ENCODE data around the gene NAE1.
A peak's percentile ranks its signal among the peaks of the same experiment; 100 is the strongest.
"Not testable (repeated sequence)": the region's sequence is repeated elsewhere in the genome, so short reads cannot be mapped to it uniquely, and the experiment has no call there.

NAE1 gene

DNA sequence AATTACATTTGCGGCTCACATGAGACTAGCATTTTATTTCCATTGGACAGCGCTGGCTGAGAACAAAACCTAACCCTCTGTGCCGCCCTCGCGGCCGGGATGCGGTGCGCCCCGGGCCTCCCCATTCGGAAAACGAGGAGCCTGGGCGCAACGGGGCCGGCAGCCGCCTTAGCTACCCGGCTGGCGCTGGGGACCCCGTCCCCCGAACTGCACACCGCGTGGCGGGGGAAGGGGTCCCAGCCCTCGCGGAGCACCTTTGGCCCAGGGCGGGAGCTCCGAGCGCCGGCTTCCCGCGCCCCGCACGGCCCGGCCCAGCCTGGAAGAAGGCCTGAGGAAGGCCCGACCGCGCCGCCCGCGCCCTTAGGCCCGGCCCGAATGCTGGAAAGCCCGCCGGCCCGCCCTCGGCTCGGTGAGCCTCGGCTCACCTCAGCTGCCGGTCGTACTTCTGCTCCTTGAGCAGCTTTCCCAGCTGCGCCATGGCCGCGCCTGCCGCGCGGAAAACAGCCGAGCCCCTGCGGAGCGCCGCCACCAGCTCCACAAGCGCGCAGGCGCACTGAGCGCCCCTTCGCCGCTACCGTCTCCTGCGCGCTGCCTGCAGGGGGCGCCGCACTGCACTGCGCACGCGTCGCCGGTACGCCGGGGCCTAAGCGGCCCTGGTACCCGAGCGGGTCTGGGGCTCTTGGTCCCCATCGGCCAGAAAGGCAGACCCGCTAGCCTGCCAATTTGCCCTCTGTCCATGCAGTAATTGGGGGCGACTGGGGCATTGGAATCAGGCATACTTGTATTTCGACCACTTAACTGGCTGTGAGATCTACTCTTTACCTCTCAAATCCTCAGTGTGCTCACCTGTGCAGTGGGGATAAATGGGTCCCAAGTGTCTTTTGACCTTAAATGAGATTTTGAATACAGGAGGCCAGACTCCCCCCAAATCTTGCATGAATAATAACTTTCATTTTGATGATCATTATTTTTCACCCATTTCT lies at the start of gene NAE1:
TSS of gene NAE1 (minus strand) at position 555 of the 983 bp plus-strand sequence. CDS start at position 478, 77 bp downstream.
- peak; percentile 45 to 81 for DNase-seq

DNA sequence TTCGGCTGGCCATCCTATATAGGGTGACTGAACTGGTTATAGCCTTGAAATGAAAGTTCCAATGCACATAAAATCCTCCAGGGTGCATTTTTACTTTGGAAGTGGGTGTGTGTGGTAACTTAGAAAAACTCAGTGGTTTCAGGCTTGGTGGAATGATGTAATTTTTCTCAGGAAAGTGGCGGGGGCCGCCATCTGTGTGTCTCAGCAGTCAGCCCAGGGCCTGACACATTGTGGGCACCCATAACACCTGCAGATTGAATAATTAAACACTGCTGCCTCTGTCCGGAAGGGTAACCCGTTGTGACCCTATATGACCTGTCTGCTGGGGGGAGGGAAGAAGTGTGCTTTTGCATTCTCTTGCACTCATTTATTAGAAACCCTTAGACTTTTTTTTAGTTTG lies 47.3 kb upstream of the NAE1 start:
- no peak for DNase-seq

DNA sequence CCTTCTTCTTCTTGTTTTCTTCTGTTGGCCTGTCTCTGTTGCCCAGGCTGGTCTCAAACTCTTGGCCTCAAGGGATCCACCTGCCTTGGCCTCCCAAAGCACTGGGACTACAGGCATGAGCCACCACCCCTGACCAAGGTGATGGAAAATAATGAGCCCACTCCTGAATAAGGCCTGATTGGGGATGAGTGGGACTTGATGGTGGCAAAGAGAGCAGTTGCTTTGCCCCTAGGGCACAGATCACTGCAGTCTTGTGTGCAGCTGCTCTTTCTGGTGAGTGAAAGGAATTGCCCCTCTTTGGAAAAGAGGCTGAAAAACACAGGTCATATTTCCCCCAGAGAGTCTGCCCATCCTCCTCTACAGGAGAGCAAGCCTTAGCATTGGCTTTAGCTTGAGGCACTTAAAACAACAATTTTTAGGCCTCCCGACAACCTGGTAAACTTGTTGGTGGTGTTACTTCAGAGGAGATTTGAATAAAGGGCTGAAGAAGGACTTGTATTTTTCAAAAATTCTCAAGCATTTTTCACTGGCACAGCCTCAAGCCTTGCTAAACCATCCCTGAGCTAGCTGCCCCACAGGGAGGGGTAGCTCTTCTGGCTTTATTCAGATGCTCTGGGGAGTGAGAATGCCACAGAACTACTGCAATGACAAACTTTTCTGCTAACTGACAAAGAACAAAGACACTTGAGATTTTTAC lies 43.5 kb upstream of the NAE1 start:
- peak in 1 of 2 experiments; percentile 40 for DNase-seq

DNA sequence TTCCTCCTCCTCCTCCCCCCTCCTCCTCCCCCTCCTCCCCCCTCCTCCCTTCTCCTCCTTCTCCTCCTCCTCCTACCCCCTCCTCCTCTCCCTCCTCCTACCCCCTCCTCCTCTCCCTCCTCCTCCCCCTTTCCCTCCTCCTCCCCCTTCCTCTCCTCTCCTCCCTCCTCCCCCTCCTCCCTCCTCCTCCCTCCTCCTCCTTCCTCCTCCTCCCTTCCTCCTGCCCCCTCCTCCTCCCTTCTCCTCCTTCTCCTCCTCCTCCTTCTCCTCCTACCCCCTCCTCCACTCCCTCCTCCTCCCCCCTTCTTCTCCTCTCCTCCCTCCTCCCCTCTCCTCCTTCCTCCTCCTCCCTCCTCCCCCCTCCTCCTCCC lies 42.9 kb upstream of the NAE1 start:
- no peak for DNase-seq

DNA sequence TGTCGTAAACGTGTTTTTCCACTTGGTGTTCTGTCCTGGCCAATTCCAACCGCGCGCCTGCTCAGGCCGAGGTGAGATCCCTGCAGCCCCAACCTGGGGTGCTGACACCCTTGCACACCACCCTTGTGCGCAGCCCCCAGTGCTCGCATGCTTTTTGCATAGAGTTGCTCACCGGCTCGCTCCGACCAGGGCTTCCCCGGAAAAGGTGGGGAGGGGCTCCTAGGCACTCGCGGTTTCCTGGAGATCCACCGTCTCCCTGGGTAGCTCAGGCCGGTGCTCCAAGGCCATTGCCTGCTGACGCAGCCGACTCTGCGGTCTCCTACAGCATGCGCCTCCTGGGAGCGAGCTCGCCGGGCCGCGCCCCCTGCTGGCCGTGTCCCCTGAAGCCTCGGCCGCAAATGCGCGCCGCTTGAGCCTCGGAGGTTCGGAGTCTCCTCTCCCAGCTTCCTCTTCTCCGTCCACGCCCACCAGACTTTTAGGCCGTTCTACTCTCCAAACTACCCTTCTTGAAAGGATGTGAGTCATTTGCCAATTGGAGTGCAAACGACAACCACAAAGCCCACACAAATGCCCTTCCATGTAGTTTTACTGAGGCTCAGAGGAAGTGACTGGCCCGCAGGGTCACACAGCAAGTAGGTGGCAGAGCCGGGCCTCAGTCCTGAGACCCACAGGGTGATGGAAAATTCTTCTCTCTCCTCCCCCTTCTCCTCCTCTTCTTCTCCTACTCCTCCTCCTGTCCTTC lies 42.3 kb upstream of the NAE1 start:
- DNase-seq: peak; percentile 99

DNA sequence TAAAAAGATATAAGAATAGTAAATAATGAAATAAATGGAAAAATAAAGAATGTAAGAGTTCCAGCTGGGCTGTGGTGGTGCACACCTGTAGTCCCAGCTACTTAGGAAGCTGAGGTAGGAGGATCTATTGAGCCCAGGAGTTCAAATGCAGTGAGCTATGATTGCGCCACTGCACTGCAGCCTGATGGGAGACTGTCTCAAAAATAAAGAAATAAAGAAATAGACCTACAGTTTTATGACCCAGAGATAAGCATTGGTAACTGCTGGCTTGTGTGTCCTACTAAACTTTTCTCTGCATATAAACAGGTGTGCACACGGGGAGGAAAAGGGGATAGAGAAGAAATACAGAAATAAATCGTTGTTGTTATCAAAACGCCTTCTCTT lies 41.8 kb upstream of the NAE1 start:
- DNase-seq: peak in 1 of 2 experiments; percentile 43

DNA sequence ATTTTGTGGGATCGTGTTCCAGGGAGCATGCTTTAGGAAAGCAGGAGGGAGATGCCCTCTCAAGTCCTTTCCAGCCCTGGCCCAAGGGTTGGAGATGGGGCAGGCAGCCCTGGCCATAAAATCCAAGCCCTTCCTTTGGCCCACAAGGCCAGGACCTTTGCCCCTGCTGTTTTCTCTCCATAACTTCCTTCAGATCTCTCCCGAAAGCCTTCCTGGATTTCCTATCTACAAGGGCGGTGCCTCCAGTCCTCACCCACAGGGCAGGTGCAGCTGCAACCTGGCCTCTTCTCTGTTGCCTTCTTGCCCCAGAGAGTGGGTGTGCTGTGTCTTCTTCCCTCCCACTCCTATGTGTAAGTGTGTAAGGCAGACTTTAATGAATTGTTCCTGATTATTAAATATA lies 41.1 kb upstream of the NAE1 start:
- no peak for DNase-seq

DNA sequence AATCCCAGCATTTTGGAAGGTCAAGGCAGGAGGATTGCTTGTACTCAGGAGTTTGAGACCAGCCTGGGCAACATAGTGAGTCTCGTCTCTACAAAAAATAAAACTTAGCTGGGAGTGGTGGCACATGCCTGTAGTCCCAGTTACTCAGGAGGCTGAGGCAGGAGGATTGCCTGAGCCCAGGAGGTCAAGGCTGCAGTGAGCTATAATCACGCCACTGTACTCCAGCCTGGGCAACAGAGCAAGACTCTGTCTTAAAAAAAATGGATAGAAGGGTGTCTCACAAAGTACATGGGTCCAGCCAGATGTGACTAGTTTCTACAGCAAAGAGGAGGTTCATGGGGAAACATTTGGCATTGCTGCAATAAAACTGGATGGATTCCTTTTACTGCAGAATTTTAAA lies 40.6 kb upstream of the NAE1 start:
- DNase-seq: not testable (repeated sequence)

DNA sequence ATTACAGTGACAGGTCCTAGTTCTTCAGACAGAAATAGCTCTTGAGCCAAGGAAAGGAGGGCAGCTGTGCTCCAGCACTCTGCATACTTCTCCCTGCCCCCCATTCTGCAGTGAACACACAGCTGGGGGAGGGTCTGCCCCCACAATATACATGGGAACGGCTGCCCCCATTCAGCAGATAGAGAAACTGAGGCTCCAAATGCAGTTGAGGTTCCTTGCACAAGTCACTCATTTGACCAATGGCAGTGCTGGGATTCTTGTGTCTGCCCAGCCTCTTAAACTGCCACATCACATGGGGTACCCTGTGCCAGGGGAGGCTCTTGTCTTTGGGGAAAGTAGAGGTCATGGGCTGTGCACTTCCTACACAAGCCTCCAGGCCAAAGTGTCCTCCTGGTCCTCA lies 38.6 kb upstream of the NAE1 start:
- no peak for DNase-seq

DNA sequence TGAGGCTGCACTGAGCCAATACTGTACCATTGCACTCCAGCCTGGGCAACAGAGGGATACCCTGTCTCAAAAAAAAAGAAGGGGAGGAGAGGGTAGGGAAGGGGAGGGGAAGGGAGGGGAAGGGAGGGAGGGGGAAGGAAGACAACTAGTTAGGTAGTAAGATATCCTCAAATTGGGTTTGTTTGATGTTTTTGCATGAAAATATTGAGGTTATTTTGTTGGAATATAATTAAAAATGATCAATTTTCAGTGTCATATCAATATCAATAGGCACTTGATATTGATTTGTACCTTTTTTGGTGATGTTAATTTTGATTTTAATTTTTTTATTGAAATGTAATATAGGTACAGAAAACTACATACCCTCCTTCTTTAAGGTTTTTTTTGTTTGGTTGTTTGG lies 32.9 kb upstream of the NAE1 start:
- no peak for DNase-seq

DNA sequence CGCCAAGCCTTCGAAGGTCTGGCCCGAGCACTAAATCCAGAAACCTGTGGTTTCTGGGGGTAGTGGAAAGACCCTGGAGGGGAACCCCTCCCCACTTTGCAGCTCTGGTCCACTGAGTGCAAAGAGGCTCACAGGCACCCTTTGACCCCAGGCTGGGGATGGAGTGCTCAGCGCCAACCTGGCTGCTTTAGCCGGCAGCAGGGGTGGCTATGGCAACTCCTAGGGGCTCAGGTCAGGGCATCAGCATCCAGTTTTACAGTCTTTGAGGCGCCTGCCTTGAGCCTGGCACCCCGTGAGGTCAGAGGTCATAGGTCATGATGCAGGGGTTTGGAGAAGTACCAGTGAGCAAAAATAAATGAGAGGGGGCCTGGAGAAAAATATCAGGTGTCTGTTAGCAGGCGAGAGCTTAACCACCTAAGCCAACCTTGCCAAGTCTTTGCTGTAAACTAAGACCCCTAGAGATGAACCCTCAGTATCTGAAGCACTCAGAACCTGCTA lies 31.3 kb upstream of the NAE1 start:
- no peak for DNase-seq

DNA sequence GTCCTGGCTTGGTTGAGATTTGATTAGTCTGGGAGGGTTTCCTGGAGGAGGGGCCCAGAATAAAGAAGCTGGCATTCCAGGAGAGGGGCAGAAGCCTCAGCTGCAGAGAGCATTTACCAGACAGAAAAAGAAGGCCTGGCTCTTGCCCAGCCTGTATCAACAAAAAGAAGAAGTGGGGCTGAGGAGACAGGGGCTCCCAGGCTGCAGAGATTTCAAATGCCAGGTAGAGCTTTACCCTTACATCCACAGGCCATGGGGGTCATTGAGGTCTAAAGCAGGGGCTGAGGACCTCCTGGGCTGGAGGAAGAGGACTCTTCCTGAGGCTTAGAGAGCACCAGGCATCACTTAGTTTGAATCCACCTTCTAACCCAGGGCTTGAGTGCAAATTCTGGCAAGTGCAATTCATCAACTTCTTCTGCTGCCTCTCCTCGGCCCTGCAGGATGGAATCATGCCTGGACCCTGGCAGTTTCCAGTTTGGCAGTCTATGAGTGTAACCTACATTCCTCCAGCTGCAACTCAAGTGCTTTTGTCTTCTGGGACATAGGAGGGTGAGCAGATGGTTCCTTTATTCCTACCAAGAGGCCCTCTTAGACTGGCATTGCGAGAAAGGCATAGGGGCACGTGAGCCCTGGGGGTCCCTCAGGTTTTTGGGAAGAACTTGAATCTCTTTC lies 28.8 kb upstream of the NAE1 start:
- no peak for DNase-seq

DNA sequence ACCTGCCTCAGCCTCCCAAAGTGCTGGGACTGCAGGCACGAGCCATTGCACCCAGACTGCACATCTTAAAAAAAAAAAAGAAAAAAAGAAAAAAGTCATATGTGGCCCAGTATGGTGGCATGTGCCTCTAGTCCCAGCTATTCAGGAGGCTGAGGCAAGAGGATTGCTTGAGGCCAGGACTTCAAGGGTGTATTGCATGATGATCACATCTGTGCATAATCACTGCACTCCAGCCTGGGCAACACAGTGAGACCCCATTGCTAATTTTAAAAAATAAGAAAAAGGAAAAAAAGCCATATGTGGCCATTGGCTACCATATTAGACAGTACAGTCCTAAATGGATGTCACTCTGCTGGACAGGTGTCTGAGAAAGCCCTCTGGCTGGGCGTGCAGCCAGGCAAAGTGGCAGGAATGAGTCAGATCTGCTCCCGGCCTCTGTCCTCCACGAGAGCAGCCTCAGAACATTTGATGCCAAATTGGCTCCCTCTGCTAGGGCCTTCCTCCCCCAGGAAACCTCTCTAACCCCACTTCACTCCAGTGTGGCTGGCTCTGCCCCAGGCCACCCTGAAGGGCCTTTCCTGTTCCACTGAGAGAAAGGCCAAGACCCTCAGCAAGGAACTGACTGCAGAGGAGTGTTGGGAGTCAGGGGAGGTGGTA lies 28.1 kb upstream of the NAE1 start:
- peak in 1 of 2 experiments; percentile 33 for DNase-seq

DNA sequence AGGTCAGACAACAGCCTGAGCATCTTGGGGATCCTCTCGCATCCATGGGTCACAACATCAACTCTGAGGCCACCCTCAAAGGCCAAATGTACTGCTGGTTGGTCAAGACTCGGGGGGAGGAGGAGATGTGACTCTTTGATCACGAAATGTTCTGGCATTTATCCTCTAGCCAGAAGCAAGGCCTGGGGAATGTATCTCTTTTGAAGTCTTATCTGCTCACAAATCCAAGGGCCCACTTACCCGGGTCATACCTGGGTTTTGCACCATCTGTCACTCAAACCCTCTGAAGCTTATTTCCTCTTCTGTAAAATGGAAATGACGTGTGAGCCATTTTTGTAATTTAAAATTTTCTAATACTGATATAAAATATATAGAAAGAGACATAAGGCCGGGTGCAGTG lies 26.7 kb upstream of the NAE1 start:
- no peak for DNase-seq

DNA sequence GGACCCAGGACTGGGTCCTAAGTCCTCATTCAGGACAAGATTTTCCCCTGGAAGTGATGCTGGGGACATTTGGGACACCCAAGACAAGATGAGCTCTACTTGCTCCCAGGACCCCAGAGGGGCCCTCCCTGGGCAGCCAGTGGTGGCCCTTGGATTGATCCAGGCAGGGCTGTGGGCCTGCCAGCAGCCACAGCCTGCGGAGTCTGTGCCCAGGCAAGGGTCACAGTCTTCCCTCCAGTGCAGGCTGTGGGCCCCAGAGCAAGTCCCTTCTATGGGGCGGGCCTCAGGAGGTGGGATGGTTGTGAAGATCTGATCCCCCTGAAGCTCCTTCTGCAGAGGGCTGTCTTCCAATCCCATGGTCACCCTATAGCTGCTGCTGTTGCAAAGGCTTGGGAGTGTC lies 26.0 kb upstream of the NAE1 start:
- no peak for DNase-seq

DNA sequence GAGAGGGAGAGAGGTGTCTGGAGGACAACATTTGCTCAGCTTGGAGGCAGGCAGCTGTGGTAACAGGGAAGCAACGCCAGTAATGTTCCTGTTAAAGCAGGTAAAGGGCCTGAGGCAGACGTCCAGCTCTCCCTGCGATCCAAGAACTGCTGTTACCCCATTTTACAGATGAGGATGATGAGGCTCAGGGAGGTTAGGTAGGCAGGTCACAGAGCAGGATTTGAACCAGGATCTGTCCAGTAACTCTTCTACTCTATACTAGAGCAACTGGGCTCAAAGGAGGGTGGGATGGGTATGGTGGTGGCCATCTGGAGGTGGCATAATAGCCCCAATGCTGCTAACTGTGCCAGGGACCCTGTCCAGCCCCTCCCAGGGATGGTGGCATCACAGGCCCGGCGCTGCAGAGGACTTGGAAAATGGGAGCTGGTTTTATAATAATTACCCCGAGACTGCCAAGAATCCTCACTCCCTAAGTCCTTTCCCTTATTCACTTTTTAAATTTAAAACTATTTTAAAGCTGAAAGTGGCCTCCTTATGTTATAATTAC lies 25.5 kb upstream of the NAE1 start:
- DNase-seq: no peak

DNA sequence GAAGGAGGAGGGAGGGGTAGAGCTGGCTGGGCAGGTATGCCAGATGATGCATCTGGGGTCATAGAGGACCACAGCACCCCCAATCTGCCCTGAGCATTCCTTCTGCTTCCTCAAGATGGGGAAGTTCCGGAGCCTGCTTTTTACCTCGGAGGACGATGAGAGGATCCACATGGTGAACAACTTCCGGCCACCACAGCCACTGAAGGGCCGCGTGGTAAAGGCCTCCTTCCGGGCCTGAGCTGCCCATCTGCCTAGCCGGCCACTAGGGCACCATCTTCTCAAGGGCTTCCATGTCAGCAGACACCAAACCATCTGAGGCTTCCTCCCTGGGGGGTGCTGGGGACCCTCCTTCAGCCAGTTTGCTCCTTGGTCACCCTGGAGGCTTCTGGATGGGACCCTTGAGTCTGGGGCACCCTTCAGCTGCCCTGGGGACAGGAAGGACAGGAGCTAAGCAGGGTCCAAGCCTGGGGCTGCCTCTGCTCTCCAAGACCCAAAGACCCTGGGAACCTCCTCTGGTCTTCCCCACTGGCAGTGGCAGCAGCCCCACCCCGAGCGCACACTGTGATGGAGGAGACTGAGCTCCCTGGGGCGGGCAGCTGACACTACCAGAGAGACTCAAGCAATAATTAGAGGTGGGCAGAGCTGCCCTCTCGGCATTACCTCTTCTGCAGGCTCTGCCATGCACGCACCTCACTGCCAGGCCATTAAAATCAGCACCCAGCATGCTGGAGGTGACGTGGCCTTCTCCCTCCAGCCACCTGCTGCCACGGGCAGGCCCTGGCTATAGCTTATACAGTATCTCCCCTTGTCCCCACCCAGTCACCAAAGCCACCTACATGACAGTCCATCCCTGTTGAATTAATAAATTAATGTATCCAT lies 22.7 kb upstream of the NAE1 start:
- no peak for DNase-seq

DNA sequence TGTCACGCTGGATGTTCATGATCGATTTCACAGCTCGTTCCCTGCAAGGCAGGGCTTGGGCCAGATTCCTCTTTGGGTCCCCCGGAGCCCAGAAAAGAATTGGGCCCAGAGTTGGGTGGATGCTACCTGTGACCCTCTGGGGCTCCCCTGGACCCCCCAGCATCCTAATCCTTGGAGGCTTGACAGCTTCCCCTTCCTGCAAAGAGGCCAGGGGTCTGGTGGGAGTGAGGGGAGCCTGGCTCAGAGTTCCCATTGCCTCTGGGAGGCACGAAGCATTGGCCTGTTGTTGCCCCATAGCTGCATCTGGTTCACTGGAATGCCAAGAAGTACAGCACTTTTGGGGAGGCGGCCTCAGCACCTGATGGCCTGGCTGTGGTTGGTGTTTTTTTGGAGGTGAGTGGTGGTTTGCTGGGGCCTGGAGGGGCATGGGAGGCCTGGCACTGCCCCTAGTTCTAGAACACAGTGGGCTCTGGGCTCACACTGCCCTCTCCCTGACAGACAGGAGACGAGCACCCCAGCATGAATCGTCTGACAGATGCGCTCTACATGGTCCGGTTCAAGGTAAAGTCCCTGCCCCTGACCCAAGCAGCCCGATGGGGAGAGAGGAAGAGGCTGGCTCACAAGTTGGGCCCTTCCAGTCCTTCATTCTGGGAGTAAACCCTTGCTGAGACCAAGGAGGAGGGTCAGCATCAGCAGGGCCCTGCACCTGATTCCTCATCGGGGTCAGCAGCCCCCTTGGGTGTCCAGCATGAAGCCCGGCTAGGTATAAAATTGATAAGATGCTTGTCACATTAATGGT lies 20.6 kb upstream of the NAE1 start:
- no peak for DNase-seq

DNA sequence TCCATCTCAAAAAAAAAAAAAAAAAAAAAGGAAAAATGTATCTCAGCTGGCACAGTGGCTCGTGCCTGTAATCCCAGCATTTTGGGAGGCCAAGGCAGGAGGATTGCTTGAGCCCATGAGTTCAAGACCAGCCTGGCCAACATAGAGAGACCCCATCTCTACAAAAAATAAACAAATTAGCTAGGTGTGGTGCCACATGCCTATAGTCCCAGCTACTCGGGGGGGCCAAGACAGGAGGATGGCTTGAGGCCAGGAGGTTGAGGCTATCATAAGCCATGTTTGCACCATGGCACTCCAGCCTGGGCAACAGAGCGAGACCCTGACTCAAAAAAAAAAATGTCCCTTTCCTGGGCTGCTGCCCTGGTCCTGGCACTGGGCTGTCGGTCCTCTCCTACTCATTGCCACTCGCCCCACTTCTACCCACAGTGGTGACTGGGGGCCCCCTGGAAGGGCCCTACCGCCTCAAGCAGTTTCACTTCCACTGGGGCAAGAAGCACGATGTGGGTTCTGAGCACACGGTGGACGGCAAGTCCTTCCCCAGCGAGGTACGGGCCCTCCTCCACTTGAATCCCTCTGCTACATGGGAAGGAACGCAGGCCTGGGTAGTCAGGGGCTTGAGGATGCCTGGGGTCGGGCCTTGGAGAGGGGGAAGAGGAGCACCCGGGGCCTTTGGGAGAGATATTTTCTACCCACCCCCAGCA lies 19.5 kb upstream of the NAE1 start:
- no peak for DNase-seq
